Measurements from ENCODE around the gene SLC16A10. TPM values are rescaled to one million over a fixed set of nuclear protein-coding genes. Genes with fewer than 3 reads are reported as not detected.
"Not testable (repeated sequence)": the region's sequence is repeated elsewhere in the genome, so short reads cannot be mapped to it uniquely, and the experiment has no call there.

SLC16A10 gene
- total RNA-seq, 4 donors from 2014 or later, result 2.5 to 9.5 (median 9.3) TPM

GRCh38 chr6:111052171-111052570 lies 35.1 kb upstream of the SLC16A10 start:
- no peak overlapping the region for H3K4me3 ChIP-seq
- TF ChIP-seq CTCF (IDR thresholded peaks at IDR 0.05) (no peak), POLR2A (IDR thresholded peaks at IDR 0.05) (no peak)
- no peaks in the 10 kb centered on the region for H3K36me3 ChIP-seq
- no peaks in the 10 kb centered on the region for H3K4me1 ChIP-seq
- no peaks in the 10 kb centered on the region for H3K9me3 ChIP-seq
- H3K27ac ChIP-seq, result no peak overlapping the region
- DNase-seq, result no peak
- no peaks in the 10 kb centered on the region for H3K27me3 ChIP-seq

GRCh38 chr6:111057074-111057752 lies 30.1 kb upstream of the SLC16A10 start:
- DNase-seq, result peak in 1 of 3 donors; percentile 50
- no peak overlapping the region for H3K27ac ChIP-seq
- no peak for TF ChIP-seq POLR2A (IDR thresholded peaks at IDR 0.05)
- TF ChIP-seq CTCF (IDR thresholded peaks at IDR 0.05), result peak; percentile 24 to 81 (median 68)
- no peaks in the 10 kb centered on the region for H3K36me3 ChIP-seq
- no peak overlapping the region for H3K4me3 ChIP-seq
- H3K27me3 ChIP-seq, result no peaks in the 10 kb centered on the region
- H3K4me1 ChIP-seq, result no peaks in the 10 kb centered on the region
- H3K9me3 ChIP-seq, result no peaks in the 10 kb centered on the region

GRCh38 chr6:111061508-111061907 lies 25.8 kb upstream of the SLC16A10 start:
- H3K36me3 ChIP-seq, result no peaks in the 10 kb centered on the region
- no peaks in the 10 kb centered on the region for H3K9me3 ChIP-seq
- no peak overlapping the region for H3K27ac ChIP-seq
- no peak for DNase-seq
- TF ChIP-seq CTCF (IDR thresholded peaks at IDR 0.05) (no peak), POLR2A (IDR thresholded peaks at IDR 0.05) (no peak)
- H3K4me1 ChIP-seq, result no peaks in the 10 kb centered on the region
- H3K27me3 ChIP-seq, result no peaks in the 10 kb centered on the region
- no peak overlapping the region for H3K4me3 ChIP-seq

GRCh38 chr6:111061985-111062384 lies 25.3 kb upstream of the SLC16A10 start:
- not testable (repeated sequence) for DNase-seq

GRCh38 chr6:111062860-111063259 lies 24.4 kb upstream of the SLC16A10 start:
- H3K9me3 ChIP-seq, DNase-seq, H3K4me3 ChIP-seq, H3K27me3 ChIP-seq, H3K4me1 ChIP-seq, H3K27ac ChIP-seq, H3K36me3 ChIP-seq: not testable (repeated sequence)

More at GRCh38 chr6:111061985-111062384, 25.3 kb upstream of the SLC16A10 start:
- not testable (repeated sequence) for H3K4me3 ChIP-seq, H3K27me3 ChIP-seq, H3K36me3 ChIP-seq, H3K4me1 ChIP-seq, H3K9me3 ChIP-seq, H3K27ac ChIP-seq

GRCh38 chr6:111068109-111068865 lies 19.0 kb upstream of the SLC16A10 start:
- Histone ChIP-seq H3K4me1 (no peaks in the 10 kb centered on the region), H3K4me3 (no peak overlapping the region), H3K27me3 (no peaks in the 10 kb centered on the region), H3K9me3 (no peaks in the 10 kb centered on the region), H3K36me3 (no peaks in the 10 kb centered on the region), H3K27ac (no peak overlapping the region)
- TF ChIP-seq CTCF (IDR thresholded peaks at IDR 0.05) (no peak), POLR2A (IDR thresholded peaks at IDR 0.05) (no peak)
- no peak for DNase-seq

All from Peyer's patch (tissue), 4 donors.